Thymus (tissue), 11 donors: ENCODE results near the gene RHEB. TPM values are rescaled to one million over a fixed set of nuclear protein-coding genes. Genes with fewer than 3 reads are reported as not detected.

ENCODE experiments used
- DNase-seq, 9 donors: peaks; one replicate each; pipeline ENCODE4 v3.0.0-alpha.2; 2013; ENCODE audit warnings: low spot score in 9 of 9, low read depth in 6 of 9, missing footprints in 1 of 9
- H3K27ac ChIP-seq, 2 donors: one replicate each; pipeline ENCODE4 v1.5.1; 2013; ENCODE audit warnings: control low read depth in 1 of 2, low read depth in 1 of 2, low read length in 1 of 2, mild to moderate bottlenecking in 1 of 2, moderate library complexity in 1 of 2
- H3K27me3 ChIP-seq, 2 donors: one replicate each; pipeline ENCODE4 v1.5.1; 2013; ENCODE audit warnings: low read length in 1 of 2; ENCODE audit not compliant: control insufficient read depth in 2 of 2, insufficient read depth in 1 of 2
- H3K36me3 ChIP-seq, 2 donors: one replicate each; pipeline ENCODE4 v1.5.1; 2013; ENCODE audit warnings: low read length in 1 of 2, mild to moderate bottlenecking in 1 of 2, moderate library complexity in 1 of 2; ENCODE audit not compliant: control insufficient read depth in 2 of 2, insufficient read depth in 2 of 2
- H3K4me1 ChIP-seq, 2 donors: one replicate each; pipeline ENCODE4 v1.5.1; 2013; ENCODE audit warnings: low read length in 2 of 2; ENCODE audit not compliant: control insufficient read depth in 2 of 2, insufficient read depth in 2 of 2
- H3K4me3 ChIP-seq, 2 donors: one replicate each; pipeline ENCODE4 v1.5.1; 2013; ENCODE audit warnings: low read length in 2 of 2, control low read depth in 1 of 2, mild to moderate bottlenecking in 1 of 2
- H3K9me3 ChIP-seq, 2 donors: one replicate each; pipeline ENCODE4 v1.5.1; 2013; ENCODE audit warnings: low read length in 1 of 2, mild to moderate bottlenecking in 1 of 2; ENCODE audit not compliant: control insufficient read depth in 2 of 2, insufficient read depth in 1 of 2
- WGBS: extraction: QIAGEN DNeasy Blood & Tissue Kit; methylation state at CpG from one replicate; pipeline ENCODE4 v1.1.7; 2013; 5-methylcytosine and 5-hydroxymethylcytosine counted together
- polyA plus RNA-seq: library from polyadenylated mRNA; stranded (reverse); fragments of 200-250 nt; gene quantifications from one replicate; pipeline ENCODE4 v1.2.3, GENCODE V29; 2013
- total RNA-seq: library from RNA; stranded (reverse); fragments of 120-200 nt; gene quantifications from one replicate; pipeline ENCODE4 v1.2.4, GENCODE V29; 2013
- donor health status: healthy.

Gene RHEB
- total and polyA plus RNA-seq, 2 donors, result 90.8 to 115 TPM

DNA sequence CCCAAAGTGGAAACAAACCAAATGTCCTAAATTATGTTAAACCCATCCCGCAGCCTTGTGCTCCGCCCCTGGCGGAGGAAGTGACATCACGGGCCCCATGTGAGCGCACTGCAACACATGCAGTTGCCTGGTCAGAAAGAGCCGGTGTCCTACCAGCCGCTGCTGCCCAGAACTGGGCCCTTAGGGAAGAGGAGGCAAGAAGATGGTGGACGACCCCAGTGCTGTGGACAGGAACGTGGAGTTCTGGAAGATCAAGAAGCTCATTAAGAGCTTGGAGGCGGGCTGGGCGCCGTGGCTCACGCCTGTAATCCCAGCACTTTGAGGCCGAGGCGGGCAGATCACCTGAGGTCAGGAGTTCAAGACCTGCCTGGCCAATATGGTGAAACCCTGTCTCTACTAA lies 18.0 kb downstream of the RHEB start:
- peaks cover 0 to 2% of the 10 kb centered on the region in 2 donors for H3K4me1 ChIP-seq
- H3K4me3 ChIP-seq, result no peak overlapping the region
- WGBS, result 99% methylated on average over 15 of the region's 15 CpGs
- no peak for DNase-seq
- H3K27ac ChIP-seq, result no peak overlapping the region
- H3K27me3 ChIP-seq, result no peaks in the 10 kb centered on the region
- H3K36me3 ChIP-seq, result peaks cover 0 to 7% of the 10 kb centered on the region in 2 donors
- no peaks in the 10 kb centered on the region for H3K9me3 ChIP-seq

GRCh38 chr7:151498495-151498894 lies 21.2 kb downstream of the RHEB start:
- WGBS, result 98% methylated on average over 5 of the region's 5 CpGs
- peaks cover 0 to 7% of the 10 kb centered on the region in 2 donors for H3K36me3 ChIP-seq
- no peak overlapping the region for H3K4me3 ChIP-seq
- H3K27me3 ChIP-seq, result no peaks in the 10 kb centered on the region
- H3K27ac ChIP-seq, result no peak overlapping the region
- no peaks in the 10 kb centered on the region for H3K4me1 ChIP-seq
- DNase-seq, result no peak
- H3K9me3 ChIP-seq, result no peaks in the 10 kb centered on the region

GRCh38 chr7:151497306-151497871 lies 22.3 kb downstream of the RHEB start:
- Histone ChIP-seq H3K4me1 (no peaks in the 10 kb centered on the region), H3K9me3 (no peaks in the 10 kb centered on the region), H3K27me3 (no peaks in the 10 kb centered on the region), H3K36me3 (peaks cover 0 to 7% of the 10 kb centered on the region in 2 donors), H3K27ac (no peak overlapping the region), H3K4me3 (no peak overlapping the region)
- no peak for DNase-seq
- 98% methylated on average over 10 of the region's 10 CpGs for whole genome bisulfite sequencing

- Histone ChIP-seq H3K9me3 (no peaks in the 10 kb centered on the region), H3K27me3 (no peaks in the 10 kb centered on the region), H3K36me3 (peaks cover 2 to 12% of the 10 kb centered on the region in 2 donors), H3K4me3 (no peak overlapping the region), H3K27ac (no peak overlapping the region), H3K4me1 (no peaks in the 10 kb centered on the region)
- DNase-seq, result no peak
- WGBS, result 96% methylated on average over 2 of the region's 2 CpGs
Measured at GRCh38 chr7:151495360-151495759, 24.3 kb downstream of the RHEB start.

DNA sequence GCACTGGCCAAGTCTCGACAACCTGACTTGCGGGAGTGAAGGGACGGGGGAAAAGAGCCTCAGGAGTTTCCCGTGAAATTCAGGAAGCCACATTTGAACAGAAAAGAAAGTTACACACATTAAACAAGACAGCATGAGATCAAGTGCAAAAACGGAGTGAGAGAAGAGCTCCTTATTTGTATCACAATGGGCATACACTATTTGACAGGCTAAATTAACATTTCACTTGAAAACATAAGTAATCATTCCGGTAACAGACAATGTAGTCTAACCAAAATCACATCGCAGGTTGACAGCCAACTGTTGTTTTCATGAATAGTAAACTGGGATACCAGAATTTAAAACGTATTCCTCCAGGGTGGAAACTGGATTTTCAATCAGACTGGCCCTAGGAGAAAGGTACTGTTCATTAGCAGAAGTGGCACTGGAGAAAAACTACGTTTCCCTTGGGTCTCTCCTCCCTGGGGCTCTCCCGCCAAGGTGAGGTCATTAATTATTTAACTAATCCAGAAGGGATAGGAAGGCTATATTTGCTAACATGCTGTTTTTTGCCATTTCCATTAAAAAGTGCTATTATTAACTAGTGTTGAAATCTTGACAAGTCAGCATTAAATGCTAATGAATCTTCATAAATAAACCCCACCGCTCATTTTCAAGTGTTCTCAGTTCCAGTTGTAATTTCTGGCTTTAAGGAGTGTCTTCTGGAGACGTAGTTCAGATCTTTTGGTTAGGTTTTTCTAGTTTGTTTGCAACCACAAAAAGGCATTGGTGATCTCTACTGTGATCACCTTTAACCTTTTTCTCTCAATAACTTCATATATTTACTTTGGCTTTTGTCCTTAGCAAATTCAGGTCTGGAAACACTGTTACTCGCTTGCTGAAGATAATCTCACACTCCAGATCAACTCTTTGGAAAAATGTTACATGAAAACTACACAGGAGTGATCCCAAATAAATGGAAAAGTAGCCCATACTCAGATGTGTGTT lies 25.1 kb downstream of the RHEB start:
- H3K4me3 ChIP-seq, result no peak overlapping the region
- H3K27ac ChIP-seq, result no peak overlapping the region
- H3K27me3 ChIP-seq, result no peaks in the 10 kb centered on the region
- no peaks in the 10 kb centered on the region for H3K4me1 ChIP-seq
- 92% methylated on average over 13 of the region's 13 CpGs for WGBS
- no peak for DNase-seq
- peaks cover 8 to 20% of the 10 kb centered on the region in 2 donors for H3K36me3 ChIP-seq
- no peaks in the 10 kb centered on the region for H3K9me3 ChIP-seq

- no peaks in the 10 kb centered on the region for H3K9me3 ChIP-seq
- H3K36me3 ChIP-seq, result peaks cover 14 to 33% of the 10 kb centered on the region in 2 donors
- H3K27ac ChIP-seq, result no peak overlapping the region
- no peak for DNase-seq
- no peak overlapping the region for H3K4me3 ChIP-seq
- no peaks in the 10 kb centered on the region for H3K27me3 ChIP-seq
- no peaks in the 10 kb centered on the region for H3K4me1 ChIP-seq
- 96% methylated on average over 8 of the region's 8 CpGs for WGBS
Measured at GRCh38 chr7:151493083-151493482, 26.6 kb downstream of the RHEB start.

GRCh38 chr7:151491859-151492258 lies 27.8 kb downstream of the RHEB start:
- H3K27ac ChIP-seq, result no peak overlapping the region

DNA sequence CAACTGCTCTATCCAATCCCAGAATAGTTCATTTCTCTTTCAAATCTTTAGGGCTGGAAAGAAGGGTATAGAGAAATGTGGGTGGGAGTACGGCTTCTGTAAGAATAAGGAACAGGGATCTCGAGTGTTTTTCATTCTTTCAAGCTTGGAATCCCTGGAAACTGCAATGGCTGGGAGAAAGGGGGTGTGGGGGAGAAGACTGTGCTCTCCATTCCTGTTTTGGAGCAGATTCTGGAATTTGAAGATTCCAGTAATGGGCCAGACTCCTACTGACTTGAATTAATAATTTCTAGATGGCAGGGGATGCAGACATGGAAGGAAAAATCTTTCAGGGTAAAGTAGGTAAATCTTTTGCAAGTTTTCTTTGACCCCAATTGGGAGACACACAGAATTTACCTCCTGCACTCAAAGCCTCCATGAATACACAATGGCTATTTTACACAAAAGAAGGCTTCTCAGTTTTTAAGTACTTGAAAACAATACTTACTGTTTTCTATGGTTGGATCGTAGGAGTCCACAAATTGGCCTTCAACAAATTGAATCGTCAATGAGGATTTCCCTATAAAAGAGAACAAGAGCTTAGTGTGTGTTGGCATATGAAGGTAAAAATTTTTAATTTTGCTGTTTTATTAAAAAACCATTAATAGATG lies 29.1 kb downstream of the RHEB start:
- no peak overlapping the region for H3K27ac ChIP-seq
- DNase-seq, result no peak
- no peaks in the 10 kb centered on the region for H3K4me1 ChIP-seq
- no peak overlapping the region for H3K4me3 ChIP-seq
- WGBS, result 95% methylated on average over 4 of the region's 4 CpGs
- H3K9me3 ChIP-seq, result no peaks in the 10 kb centered on the region
- H3K36me3 ChIP-seq, result peaks cover 26 to 50% of the 10 kb centered on the region in 2 donors
- no peaks in the 10 kb centered on the region for H3K27me3 ChIP-seq

More at GRCh38 chr7:151491859-151492258, 27.8 kb downstream of the RHEB start:
- Histone ChIP-seq H3K4me1 (no peaks in the 10 kb centered on the region), H3K36me3 (peaks cover 17 to 37% of the 10 kb centered on the region in 2 donors), H3K27me3 (no peaks in the 10 kb centered on the region), H3K4me3 (no peak overlapping the region), H3K9me3 (no peaks in the 10 kb centered on the region)
- no peak for DNase-seq
- WGBS, result 98% methylated on average over 3 of the region's 3 CpGs

- DNase-seq, result no peak
- WGBS, result 95% methylated on average over 2 of the region's 2 CpGs
- Histone ChIP-seq H3K4me3 (no peak overlapping the region), H3K36me3 (peaks cover 29 to 59% of the 10 kb centered on the region in 2 donors), H3K9me3 (no peaks in the 10 kb centered on the region), H3K4me1 (no peaks in the 10 kb centered on the region), H3K27me3 (no peaks in the 10 kb centered on the region), H3K27ac (no peak overlapping the region)
Measured at GRCh38 chr7:151489498-151489897, 30.2 kb downstream of the RHEB start.
